MM.1S (cell line): ENCODE data around the gene CLEC2L.

Source experiments
- DNase-seq: peaks from one replicate; pipeline ENCODE4 v3.0.0-alpha.2; 2015
- H2AFZ ChIP-seq: fragments of 300-600 bp; sonication (generic); 2 replicates; pipeline ENCODE4 v1.6.0; 2016; ENCODE audit warnings: antibody characterized with exemption, low read length
- H3F3A ChIP-seq: fragments of 300-600 bp; sonication (generic); 2 replicates; pipeline ENCODE4 v1.6.1; 2016; ENCODE audit warnings: mild to moderate bottlenecking, antibody characterized with exemption, low read length, moderate library complexity, mixed read lengths; ENCODE audit not compliant: insufficient read depth
- H3K27ac ChIP-seq: fragments of 300-600 bp; sonication (generic); 2 replicates; pipeline ENCODE4 v1.5.1; 2016; ENCODE audit warnings: mild to moderate bottlenecking, low read length
- H3K27me3 ChIP-seq: fragments of 300-600 bp; sonication (generic); replicated peaks from 2 replicates; pipeline ENCODE4 v1.6.0; 2016; ENCODE audit warnings: low read length; ENCODE audit not compliant: insufficient read depth
- H3K36me3 ChIP-seq: fragments of 300-600 bp; sonication (generic); replicated peaks from 2 replicates; pipeline ENCODE4 v1.6.1; 2016; ENCODE audit warnings: mild to moderate bottlenecking, low read length, mixed read lengths; ENCODE audit not compliant: insufficient read depth
- H3K4me1 ChIP-seq: fragments of 300-600 bp; sonication (generic); 2 replicates; pipeline ENCODE4 v1.6.1; 2016; ENCODE audit warnings: low read length, mixed read lengths
- H3K4me2 ChIP-seq: fragments of 300-600 bp; sonication (generic); 2 replicates; pipeline ENCODE4 v1.6.0; 2016; ENCODE audit warnings: low read depth, low read length
- H3K4me3 ChIP-seq: fragments of 300-600 bp; sonication (generic); 2 replicates; pipeline ENCODE4 v1.5.1; 2016; ENCODE audit warnings: low read length, mixed read lengths
- H3K79me2 ChIP-seq: fragments of 300-600 bp; sonication (generic); 2 replicates; pipeline ENCODE4 v1.6.1; 2016; ENCODE audit warnings: mixed run types, low read length, mixed read lengths
- H3K9ac ChIP-seq: fragments of 300-600 bp; sonication (generic); 2 replicates; pipeline ENCODE4 v1.6.1; 2016; ENCODE audit warnings: low read length, mixed read lengths
- H3K9me2 ChIP-seq: fragments of 300-600 bp; sonication (generic); replicated peaks from 2 replicates; pipeline ENCODE4 v1.6.1; 2016; ENCODE audit warnings: mild to moderate bottlenecking, low read length, mixed read lengths; ENCODE audit not compliant: insufficient read depth
- H3K9me3 ChIP-seq: fragments of 300-600 bp; sonication (generic); replicated peaks from 2 replicates; pipeline ENCODE4 v1.6.1; 2016; ENCODE audit warnings: mild to moderate bottlenecking, low read length, mixed read lengths; ENCODE audit not compliant: insufficient read depth
- H4K20me1 ChIP-seq: fragments of 300-600 bp; sonication (generic); 2 replicates; pipeline ENCODE4 v1.6.1; 2016; ENCODE audit warnings: mild to moderate bottlenecking, low read length, moderate library complexity, mixed read lengths; ENCODE audit not compliant: insufficient read depth
- EZH2 ChIP-seq: fragments of 300-600 bp; sonication (generic); optimal IDR thresholded peaks from 2 replicates; pipeline ENCODE3; 2017; ENCODE audit warnings: low read depth, mild to moderate bottlenecking, antibody characterized with exemption, low read length, mixed read lengths
- EZH2phosphoT487 ChIP-seq: fragments of 300-600 bp; sonication (generic); IDR thresholded peaks from 2 replicates; pipeline ENCODE4 v1.6.1; 2018; ENCODE audit warnings: antibody characterized with exemption, low read length
- TF ChIP-seq, protein P1 (sequence below): fragments of 300-600 bp; sonication (generic); IDR thresholded peaks from 2 replicates; pipeline ENCODE4 v1.5.1; 2016; ENCODE audit warnings: antibody characterized with exemption, low read length, mixed read lengths

The CLEC2L gene

DNA sequence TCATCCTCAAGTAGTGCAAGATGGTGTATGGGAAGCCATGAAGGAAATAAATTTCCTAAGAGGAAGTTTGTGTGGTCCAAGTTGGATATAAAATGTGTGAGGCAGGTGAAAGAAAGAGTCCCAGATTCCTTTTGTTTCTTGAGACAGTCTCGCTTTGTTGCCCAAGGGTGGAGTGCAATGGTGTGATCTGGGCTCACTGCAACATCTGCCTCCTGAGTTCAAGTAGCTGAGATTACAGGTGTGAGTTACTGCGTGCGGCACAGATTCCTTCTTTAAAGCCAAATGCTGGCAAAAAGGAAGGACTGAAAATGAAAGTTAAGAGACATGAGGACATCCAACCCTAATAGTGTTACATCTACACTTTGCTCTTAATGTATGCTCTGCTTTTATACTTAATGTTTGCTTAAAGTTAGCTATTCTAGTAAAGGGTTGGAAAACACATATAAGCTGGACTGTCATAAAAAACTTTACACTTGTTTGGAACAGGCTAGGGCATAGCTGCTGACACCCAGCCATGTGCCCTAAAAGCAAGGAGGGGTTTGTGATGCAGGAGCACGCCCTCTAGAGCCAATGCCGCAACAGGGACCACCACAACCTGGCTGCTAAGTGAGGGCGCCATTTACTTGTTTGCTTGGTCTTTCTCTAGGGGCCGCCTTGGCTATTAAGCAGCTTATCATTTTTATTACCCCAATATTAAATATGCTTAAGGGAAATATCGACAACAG is 34.5 kb downstream of the CLEC2L start:
- no peak for TF ChIP-seq EZH2
- H3K27ac ChIP-seq, result no peak overlapping the region
- H3K27me3 ChIP-seq, result no peaks in the 10 kb centered on the region
- no peaks in the 10 kb centered on the region for H3K36me3 ChIP-seq
- H3K9ac ChIP-seq, result no peak overlapping the region
- no peaks in the 10 kb centered on the region for H4K20me1 ChIP-seq
- H3K9me2 ChIP-seq, result no peaks in the 10 kb centered on the region
- no peak overlapping the region for H3K4me2 ChIP-seq
- no peaks in the 10 kb centered on the region for H3K9me3 ChIP-seq
- no peak overlapping the region for H3K4me3 ChIP-seq
- no peak overlapping the region for H2AFZ ChIP-seq
- no peaks in the 10 kb centered on the region for H3K4me1 ChIP-seq
- H3F3A ChIP-seq, result no peaks in the 10 kb centered on the region
- DNase-seq, result no peak
- H3K79me2 ChIP-seq, result no peaks in the 10 kb centered on the region

DNA sequence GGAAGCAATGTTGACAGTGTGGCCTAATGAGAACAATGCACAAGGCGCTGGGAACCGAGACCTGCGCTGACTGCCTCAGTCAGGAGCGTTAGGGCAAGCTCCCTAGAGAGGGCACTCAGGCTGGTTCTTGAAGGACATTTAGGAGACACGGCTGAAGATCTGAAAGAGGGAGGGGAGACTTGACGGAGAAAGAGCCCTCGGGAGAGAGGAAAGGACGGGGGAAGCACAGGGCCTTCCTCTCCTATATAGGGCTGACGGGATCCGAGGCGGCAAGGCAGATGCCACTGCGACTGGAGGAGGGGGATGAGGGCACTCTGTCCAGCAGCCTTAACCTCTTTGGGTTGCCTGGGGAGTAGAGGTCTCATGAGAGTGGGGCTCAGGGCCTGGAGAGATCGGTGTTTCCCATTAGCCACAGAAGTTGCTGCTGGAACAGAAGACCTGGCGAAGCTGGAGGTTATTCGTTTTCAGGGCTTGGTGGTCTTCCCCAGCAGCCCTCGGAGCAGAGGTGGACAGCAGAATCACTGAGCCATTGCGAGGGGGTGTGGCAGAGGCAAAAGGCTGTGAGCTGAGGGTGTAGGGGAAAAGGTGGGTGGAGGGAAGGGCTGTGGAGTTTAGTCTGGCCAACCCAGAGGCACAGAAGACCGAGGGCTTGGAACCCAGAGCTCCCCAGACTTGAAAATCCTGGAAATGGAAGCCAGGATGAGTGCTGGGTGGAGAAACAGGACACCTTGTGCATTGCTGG is 36.0 kb downstream of the CLEC2L start:
- Histone ChIP-seq H3K9ac (no peak overlapping the region), H3K27ac (no peak overlapping the region), H3K36me3 (no peaks in the 10 kb centered on the region), H3K4me3 (no peak overlapping the region), H3K9me3 (no peaks in the 10 kb centered on the region), H3K79me2 (no peaks in the 10 kb centered on the region), H3K27me3 (no peaks in the 10 kb centered on the region), H3K4me2 (no peak overlapping the region), H3K4me1 (no peaks in the 10 kb centered on the region), H3F3A (no peaks in the 10 kb centered on the region), H4K20me1 (no peaks in the 10 kb centered on the region), H2AFZ (no peak overlapping the region), H3K9me2 (no peaks in the 10 kb centered on the region)
- DNase-seq, result no peak
- TF ChIP-seq, protein P1, sequence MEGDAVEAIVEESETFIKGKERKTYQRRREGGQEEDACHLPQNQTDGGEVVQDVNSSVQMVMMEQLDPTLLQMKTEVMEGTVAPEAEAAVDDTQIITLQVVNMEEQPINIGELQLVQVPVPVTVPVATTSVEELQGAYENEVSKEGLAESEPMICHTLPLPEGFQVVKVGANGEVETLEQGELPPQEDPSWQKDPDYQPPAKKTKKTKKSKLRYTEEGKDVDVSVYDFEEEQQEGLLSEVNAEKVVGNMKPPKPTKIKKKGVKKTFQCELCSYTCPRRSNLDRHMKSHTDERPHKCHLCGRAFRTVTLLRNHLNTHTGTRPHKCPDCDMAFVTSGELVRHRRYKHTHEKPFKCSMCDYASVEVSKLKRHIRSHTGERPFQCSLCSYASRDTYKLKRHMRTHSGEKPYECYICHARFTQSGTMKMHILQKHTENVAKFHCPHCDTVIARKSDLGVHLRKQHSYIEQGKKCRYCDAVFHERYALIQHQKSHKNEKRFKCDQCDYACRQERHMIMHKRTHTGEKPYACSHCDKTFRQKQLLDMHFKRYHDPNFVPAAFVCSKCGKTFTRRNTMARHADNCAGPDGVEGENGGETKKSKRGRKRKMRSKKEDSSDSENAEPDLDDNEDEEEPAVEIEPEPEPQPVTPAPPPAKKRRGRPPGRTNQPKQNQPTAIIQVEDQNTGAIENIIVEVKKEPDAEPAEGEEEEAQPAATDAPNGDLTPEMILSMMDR, result no peak
- no peak for TF ChIP-seq EZH2phosphoT487
- no peak for TF ChIP-seq EZH2

DNA sequence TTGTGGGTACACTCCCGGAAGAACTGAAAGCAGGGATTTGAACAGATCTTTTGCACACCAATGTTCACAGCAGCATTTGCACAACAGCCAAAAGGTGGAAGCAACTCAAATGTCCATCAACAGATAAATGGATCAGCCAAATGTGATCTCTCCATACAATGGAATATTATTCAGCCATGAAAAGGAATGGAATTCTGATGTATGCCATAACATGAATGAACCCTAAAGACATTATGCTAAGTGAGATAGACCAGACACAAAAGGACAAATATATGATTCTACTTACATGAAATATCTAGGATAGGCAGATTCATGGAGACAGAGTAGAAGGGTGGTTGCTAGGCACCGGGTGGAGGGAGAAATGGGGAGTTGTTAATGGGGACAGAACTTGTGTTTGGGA is 36.7 kb downstream of the CLEC2L start:
- H3K27ac ChIP-seq, result no peak overlapping the region
- no peaks in the 10 kb centered on the region for H3K27me3 ChIP-seq
- no peak for DNase-seq
- H3K36me3 ChIP-seq, result no peaks in the 10 kb centered on the region
- H3K9ac ChIP-seq, result no peak overlapping the region
- H3K4me3 ChIP-seq, result no peak overlapping the region
- no peaks in the 10 kb centered on the region for H3F3A ChIP-seq
- H3K4me2 ChIP-seq, result no peak overlapping the region
- H2AFZ ChIP-seq, result no peak overlapping the region
- H3K79me2 ChIP-seq, result no peaks in the 10 kb centered on the region
- no peaks in the 10 kb centered on the region for H3K9me3 ChIP-seq
- H3K9me2 ChIP-seq, result no peaks in the 10 kb centered on the region
- H3K4me1 ChIP-seq, result no peaks in the 10 kb centered on the region
- TF ChIP-seq, protein P1, result no peak
- no peak for TF ChIP-seq EZH2
- no peak for TF ChIP-seq EZH2phosphoT487
- H4K20me1 ChIP-seq, result no peaks in the 10 kb centered on the region

DNA sequence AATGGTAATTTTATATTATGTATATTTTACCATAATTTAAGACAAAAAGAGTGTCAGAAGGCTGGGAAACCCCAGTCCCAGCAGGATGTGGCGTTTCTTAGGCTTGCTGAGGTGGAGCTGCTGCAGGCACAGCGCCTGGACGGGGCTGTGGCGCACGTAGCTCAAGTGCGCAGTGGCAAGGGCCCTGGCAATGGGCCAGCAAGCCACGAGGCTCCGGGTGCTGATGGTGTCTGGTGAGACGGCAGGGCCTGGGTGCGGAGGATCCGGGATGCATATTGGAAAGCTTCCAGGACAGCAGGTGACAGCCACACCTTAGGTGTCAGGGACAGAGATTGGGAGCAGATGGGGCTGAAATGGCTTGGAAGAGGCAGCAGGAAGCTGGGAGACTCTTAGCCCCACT is 37.2 kb downstream of the CLEC2L start:
- Histone ChIP-seq H4K20me1 (no peaks in the 10 kb centered on the region), H3K9ac (no peak overlapping the region), H3K9me2 (no peaks in the 10 kb centered on the region), H3F3A (no peaks in the 10 kb centered on the region), H2AFZ (no peak overlapping the region), H3K27ac (no peak overlapping the region), H3K36me3 (no peaks in the 10 kb centered on the region), H3K4me2 (no peak overlapping the region), H3K27me3 (no peaks in the 10 kb centered on the region), H3K4me3 (no peak overlapping the region), H3K4me1 (no peaks in the 10 kb centered on the region), H3K79me2 (no peaks in the 10 kb centered on the region), H3K9me3 (no peaks in the 10 kb centered on the region)
- TF ChIP-seq EZH2 (no peak), EZH2phosphoT487 (no peak)
- TF ChIP-seq, protein P1, result no peak
- no peak for DNase-seq
